ENCODE measurements around the gene MZT2B.

DNA sequence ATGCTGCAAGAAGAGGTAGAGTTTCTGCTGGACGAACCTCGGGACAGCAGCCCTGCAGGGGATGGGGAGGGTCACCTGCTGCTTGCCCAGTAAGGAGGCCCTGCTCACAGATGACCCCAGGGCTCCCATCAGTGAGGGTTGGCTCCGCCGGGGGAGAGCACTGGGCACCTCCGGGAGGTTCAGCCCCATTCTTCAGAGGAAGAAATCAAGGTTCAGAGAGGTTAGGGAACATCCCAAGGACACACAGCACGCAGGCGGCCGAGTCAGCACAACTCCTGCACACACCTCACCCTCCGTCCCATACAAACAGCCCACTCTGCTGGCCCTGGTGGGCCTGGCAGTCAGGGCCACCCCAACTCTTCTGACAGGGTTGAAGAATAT lies 25.4 kb upstream of the MZT2B start:
- TF ChIP-seq, protein P1, sequence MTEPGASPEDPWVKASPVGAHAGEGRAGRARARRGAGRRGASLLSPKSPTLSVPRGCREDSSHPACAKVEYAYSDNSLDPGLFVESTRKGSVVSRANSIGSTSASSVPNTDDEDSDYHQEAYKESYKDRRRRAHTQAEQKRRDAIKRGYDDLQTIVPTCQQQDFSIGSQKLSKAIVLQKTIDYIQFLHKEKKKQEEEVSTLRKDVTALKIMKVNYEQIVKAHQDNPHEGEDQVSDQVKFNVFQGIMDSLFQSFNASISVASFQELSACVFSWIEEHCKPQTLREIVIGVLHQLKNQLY (CRISPR knock-in tag; IDR thresholded peaks at IDR 0.05): no peak
- TF ChIP-seq, protein P2, sequence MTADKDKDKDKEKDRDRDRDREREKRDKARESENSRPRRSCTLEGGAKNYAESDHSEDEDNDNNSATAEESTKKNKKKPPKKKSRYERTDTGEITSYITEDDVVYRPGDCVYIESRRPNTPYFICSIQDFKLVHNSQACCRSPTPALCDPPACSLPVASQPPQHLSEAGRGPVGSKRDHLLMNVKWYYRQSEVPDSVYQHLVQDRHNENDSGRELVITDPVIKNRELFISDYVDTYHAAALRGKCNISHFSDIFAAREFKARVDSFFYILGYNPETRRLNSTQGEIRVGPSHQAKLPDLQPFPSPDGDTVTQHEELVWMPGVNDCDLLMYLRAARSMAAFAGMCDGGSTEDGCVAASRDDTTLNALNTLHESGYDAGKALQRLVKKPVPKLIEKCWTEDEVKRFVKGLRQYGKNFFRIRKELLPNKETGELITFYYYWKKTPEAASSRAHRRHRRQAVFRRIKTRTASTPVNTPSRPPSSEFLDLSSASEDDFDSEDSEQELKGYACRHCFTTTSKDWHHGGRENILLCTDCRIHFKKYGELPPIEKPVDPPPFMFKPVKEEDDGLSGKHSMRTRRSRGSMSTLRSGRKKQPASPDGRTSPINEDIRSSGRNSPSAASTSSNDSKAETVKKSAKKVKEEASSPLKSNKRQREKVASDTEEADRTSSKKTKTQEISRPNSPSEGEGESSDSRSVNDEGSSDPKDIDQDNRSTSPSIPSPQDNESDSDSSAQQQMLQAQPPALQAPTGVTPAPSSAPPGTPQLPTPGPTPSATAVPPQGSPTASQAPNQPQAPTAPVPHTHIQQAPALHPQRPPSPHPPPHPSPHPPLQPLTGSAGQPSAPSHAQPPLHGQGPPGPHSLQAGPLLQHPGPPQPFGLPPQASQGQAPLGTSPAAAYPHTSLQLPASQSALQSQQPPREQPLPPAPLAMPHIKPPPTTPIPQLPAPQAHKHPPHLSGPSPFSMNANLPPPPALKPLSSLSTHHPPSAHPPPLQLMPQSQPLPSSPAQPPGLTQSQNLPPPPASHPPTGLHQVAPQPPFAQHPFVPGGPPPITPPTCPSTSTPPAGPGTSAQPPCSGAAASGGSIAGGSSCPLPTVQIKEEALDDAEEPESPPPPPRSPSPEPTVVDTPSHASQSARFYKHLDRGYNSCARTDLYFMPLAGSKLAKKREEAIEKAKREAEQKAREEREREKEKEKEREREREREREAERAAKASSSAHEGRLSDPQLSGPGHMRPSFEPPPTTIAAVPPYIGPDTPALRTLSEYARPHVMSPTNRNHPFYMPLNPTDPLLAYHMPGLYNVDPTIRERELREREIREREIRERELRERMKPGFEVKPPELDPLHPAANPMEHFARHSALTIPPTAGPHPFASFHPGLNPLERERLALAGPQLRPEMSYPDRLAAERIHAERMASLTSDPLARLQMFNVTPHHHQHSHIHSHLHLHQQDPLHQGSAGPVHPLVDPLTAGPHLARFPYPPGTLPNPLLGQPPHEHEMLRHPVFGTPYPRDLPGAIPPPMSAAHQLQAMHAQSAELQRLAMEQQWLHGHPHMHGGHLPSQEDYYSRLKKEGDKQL (CRISPR knock-in tag; IDR thresholded peaks at IDR 0.05; ENCODE audit: low read depth): no peak
- no peak for TF ChIP-seq U2AF2 (IDR thresholded peaks at IDR 0.05; ENCODE audit: low read depth, low read length)
- no peak for TF ChIP-seq ZNF672 (CRISPR knock-in tag; IDR thresholded peaks at IDR 0.05)
- TF ChIP-seq, protein P3, sequence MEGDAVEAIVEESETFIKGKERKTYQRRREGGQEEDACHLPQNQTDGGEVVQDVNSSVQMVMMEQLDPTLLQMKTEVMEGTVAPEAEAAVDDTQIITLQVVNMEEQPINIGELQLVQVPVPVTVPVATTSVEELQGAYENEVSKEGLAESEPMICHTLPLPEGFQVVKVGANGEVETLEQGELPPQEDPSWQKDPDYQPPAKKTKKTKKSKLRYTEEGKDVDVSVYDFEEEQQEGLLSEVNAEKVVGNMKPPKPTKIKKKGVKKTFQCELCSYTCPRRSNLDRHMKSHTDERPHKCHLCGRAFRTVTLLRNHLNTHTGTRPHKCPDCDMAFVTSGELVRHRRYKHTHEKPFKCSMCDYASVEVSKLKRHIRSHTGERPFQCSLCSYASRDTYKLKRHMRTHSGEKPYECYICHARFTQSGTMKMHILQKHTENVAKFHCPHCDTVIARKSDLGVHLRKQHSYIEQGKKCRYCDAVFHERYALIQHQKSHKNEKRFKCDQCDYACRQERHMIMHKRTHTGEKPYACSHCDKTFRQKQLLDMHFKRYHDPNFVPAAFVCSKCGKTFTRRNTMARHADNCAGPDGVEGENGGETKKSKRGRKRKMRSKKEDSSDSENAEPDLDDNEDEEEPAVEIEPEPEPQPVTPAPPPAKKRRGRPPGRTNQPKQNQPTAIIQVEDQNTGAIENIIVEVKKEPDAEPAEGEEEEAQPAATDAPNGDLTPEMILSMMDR (CRISPR knock-in tag; IDR thresholded peaks at IDR 0.05): no peak
- TF ChIP-seq GABPA (IDR thresholded peaks at IDR 0.05; ENCODE audit: low read depth, low read length): no peak
- TF ChIP-seq GABPA (CRISPR knock-in tag; IDR thresholded peaks at IDR 0.05; ENCODE audit: low read depth): no peak
- TF ChIP-seq, protein P4, sequence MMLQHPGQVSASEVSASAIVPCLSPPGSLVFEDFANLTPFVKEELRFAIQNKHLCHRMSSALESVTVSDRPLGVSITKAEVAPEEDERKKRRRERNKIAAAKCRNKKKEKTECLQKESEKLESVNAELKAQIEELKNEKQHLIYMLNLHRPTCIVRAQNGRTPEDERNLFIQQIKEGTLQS (CRISPR knock-in tag; IDR thresholded peaks at IDR 0.05): no peak
- TF ChIP-seq ZFX (CRISPR knock-in tag; IDR thresholded peaks at IDR 0.05; ENCODE audit: low read depth): no peak
- no peak for TF ChIP-seq POLR2A (IDR thresholded peaks at IDR 0.05; ENCODE audit: insufficient read depth in 1 of 2, low read depth in 2 of 2, low read length in 2 of 2)
- TF ChIP-seq, protein P5, sequence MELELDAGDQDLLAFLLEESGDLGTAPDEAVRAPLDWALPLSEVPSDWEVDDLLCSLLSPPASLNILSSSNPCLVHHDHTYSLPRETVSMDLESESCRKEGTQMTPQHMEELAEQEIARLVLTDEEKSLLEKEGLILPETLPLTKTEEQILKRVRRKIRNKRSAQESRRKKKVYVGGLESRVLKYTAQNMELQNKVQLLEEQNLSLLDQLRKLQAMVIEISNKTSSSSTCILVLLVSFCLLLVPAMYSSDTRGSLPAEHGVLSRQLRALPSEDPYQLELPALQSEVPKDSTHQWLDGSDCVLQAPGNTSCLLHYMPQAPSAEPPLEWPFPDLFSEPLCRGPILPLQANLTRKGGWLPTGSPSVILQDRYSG (CRISPR knock-in tag; IDR thresholded peaks at IDR 0.05): no peak
- TF ChIP-seq, protein P6, sequence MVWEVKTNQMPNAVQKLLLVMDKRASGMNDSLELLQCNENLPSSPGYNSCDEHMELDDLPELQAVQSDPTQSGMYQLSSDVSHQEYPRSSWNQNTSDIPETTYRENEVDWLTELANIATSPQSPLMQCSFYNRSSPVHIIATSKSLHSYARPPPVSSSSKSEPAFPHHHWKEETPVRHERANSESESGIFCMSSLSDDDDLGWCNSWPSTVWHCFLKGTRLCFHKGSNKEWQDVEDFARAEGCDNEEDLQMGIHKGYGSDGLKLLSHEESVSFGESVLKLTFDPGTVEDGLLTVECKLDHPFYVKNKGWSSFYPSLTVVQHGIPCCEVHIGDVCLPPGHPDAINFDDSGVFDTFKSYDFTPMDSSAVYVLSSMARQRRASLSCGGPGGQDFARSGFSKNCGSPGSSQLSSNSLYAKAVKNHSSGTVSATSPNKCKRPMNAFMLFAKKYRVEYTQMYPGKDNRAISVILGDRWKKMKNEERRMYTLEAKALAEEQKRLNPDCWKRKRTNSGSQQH (CRISPR knock-in tag; IDR thresholded peaks at IDR 0.05; ENCODE audit: low read depth): no peak
- TF ChIP-seq ZNF556 (CRISPR knock-in tag; IDR thresholded peaks at IDR 0.05; ENCODE audit: borderline replicate concordance): no peak

Data from HepG2 (cell line).